ENCODE data around the gene ERI2.
"Not testable (repeated sequence)": the region's sequence is repeated elsewhere in the genome, so short reads cannot be mapped to it uniquely, and the experiment has no call there.

ERI2 gene

GRCh38 chr16:20812510-20812909, 6.2 kb upstream of the ERI2 start:
- DNase-seq, result no peak

- no peak for DNase-seq
These were observed 5.7 kb upstream of the ERI2 start for GRCh38 chr16:20811889-20812439.

- no peak for DNase-seq
These were observed 1.6 kb upstream of the ERI2 start for GRCh38 chr16:20807862-20808261.

GRCh38 chr16:20805684-20806167, 546 bp downstream of the ERI2 start:
- not testable (repeated sequence) for DNase-seq

DNA sequence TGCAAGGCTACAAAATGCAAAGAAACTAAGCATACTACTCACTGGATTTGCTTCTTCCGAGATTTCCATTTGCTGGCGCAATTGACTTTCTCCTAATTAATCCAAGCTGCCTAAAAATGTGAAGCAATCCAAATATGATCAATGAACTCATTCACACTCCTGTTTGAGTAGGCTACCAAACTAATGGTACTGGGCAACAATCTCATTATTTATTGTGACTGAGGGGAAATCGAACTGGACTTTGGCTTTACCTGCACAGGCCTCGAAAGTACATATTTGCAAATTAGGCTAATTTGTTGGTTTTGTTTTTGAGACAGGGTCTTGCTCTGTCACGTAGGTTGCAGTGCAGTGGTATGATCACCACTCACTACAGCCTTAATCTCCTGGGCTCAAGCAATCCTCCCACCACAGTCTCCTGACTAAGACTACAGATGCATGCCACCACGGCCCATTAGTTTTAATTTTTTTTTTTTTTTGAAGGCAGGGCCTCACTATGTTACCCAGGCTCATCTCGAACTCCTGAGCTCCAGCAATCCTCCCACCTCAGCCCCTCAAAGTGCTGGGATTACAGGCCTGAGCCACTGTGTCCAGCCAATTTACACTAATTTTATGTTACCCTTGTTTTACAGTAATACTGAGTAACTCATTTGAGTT, 2.6 kb downstream of the ERI2 start:
- DNase-seq, result no peak

DNA sequence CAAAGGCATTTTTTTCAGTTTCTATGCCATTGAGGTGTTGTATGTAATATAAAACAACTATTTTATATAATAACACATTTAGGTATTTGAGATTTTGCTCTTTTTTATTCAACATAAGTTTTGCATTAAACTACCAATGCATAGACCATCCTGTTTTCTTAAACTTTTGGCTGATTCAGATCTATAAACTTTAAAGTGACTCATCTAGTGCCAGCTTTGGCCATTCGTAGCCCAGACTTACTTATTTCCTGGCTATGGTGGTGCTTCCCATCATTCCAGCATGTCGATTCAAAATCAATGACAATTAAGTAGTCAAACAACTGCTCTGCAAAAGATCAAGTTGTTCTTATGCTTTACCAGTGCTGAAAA, 3.1 kb downstream of the ERI2 start:
- no peak for DNase-seq

- no peak for DNase-seq
These were observed 5.0 kb downstream of the ERI2 start for GRCh38 chr16:20801278-20801677.

DNA sequence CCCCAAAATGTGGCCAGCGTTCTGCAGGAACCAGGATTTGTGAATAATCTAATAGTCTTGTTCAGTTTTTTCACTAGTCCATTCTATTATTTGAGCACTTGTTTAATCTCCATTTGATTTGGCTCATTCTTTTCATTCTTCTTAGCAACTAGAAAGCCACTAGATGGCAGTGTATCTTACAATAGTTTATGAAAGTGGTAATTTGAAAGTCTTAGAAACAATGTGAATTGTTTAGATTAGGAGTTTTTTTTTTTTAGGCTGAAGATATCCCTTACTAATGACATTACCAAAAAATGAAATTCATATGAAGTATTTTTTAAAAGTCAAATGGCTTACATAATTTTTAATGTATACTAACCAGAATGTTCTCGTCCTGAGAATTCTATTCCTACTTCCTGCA, 6.7 kb downstream of the ERI2 start:
- DNase-seq, result no peak

GRCh38 chr16:20798364-20798763, 7.9 kb downstream of the ERI2 start:
- DNase-seq, result no peak

DNA sequence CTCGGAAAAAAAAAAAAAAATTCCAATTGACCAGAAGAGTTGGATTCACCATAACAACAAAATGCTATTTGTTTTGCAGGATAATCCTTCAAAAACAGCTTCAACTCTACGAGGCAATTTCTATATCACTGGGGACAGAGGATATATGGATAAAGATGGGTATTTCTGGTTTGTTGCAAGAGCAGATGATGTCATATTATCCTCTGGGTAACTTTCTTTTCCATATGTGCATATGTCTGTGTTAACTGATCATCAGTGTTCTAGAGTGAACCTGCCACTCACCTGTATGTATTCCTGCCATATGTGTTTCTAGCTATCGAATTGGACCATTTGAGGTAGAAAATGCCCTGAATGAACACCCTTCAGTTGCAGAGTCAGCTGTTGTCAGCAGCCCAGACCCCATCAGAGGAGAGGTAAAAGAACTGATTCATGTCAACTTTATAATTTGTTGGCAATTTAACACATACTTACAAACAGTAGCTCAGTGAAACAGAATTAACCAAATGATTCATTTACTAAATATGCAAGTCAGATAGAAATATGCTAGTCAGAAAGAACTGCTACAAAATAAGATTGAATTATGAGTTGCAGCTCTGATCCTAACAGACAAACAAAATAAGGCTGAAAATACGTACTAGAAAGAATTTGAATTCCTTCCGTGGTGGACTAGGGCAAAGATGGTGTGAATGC, 14.2 kb downstream of the ERI2 start:
- DNase-seq, result no peak

DNA sequence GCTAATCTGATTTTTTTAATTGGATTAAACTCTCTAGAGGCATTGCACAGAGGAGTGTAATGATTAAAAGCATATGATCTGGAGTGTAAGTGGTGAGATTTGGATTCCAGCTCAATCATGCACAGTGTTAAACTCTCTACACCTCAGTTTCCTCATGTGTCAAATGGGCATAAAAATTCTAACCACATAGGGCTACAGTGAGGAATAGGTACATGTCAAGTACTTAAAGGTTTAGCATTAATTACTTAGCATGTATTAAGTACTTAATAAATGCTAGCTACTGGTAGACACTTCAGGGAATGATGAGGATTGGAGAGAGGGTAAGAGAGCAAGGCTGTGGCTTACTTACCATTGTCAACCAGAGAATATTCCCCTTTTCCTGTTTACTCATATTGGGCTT, 17.1 kb downstream of the ERI2 start:
- DNase-seq, result no peak

GRCh38 chr16:20784204-20784603, 22.1 kb downstream of the ERI2 start:
- no peak for DNase-seq

DNA sequence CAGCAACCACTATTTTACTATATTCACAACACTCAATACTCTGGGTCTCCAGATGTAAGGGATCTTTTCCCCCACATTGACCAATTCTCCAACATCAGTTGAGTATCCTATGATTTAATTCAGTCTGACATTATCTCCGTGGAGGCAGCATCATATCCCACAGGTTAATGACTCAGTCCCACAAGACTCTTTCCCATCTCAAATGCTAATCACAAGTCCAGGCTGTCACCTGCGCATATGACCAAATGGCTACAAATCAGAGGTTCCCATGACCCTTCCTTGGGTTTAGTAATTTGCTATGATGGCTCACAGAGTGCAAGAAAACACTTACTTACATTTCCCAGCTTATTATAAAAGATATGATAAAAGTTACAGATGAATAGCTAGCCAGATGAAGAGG, 23.8 kb downstream of the ERI2 start:
- DNase-seq, result no peak

DNA sequence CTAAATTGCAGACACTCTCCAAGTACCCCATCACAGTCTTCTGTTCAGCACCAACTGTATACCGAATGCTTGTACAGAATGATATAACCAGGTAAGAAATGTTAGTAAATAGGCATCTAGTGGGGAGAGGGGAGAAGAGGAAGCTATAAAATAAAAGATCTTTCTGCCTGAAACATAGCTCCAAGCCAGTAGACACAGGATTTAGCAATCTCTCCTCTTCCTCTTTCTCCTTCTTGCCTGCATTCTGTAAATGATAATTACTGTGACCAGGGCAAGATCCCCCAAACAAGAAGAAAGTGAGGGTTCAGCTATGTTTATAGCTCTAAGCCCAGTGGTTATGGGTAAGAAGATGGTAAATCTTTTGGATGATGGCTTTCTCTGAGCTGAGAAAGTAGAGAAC, 24.6 kb downstream of the ERI2 start:
- no peak for DNase-seq

DNA sequence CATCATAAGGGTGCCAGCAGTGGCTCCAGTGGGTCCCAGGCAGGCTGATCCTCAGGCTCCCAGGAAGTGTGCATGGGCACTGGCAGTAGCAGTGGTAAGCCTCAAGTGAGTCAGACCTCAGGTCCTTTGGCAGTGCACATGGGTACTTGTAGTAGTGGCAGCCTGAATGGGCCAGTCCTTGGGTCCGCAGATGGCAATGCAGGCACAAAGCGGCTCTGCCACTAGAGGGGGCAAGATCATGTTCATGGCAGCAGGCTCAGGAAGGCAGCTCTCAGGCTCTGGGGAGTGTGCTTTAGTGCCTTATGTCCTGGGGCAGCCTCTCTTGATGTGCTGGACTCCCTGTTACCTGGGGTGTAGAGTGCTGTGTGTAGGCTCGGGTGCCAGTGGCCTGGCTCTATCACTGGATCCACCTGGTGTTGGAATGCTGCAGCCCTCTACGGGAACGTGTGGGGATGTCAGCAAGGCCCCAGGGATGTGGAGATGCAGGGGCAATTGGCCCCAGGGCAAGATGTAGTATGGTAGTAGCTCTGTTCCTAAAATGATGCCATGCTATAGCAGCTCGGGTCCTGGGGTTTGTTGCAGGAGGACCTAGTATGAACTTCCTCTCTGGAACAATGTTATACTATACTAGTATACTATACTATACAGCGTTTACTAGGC, 31.4 kb downstream of the ERI2 start:
- DNase-seq, result no peak

DNA sequence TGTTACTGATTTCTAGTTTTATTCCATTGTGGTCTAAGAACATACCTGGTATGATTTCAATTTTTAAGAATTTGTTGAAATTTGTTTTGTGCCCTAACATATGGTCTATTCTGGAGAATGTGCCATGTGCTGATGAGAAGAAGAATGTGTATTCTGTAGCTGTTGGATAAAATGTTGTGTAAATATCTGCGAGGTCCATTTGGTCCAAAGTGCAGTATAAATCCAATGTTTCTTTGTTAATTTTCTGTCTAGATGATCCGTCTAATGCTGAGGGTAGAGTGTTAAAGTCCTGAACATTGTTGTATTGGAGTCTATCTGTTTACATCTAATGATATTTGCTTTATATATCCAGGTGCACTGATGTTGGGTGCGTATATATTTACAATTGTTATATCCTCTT, 32.6 kb downstream of the ERI2 start:
- no peak for DNase-seq

DNA sequence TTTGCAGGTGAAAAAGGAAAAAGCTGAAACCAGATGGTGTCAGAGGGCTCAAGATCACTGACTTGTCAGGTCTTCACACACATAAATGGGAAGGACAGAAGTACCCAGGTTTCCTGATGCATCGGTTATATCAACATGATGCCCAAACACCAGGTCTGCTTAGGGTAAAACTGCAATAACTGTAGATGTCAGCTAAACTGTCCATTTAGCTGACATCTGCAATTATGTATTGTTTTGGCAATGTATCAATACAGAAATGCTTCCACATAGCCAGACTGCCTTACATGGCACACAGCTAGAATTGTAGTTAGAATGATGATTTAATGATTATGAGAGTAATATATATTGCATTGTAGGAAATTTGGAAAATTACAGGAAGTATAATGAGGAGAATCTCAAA, 37.5 kb downstream of the ERI2 start:
- DNase-seq, result no peak

DNA sequence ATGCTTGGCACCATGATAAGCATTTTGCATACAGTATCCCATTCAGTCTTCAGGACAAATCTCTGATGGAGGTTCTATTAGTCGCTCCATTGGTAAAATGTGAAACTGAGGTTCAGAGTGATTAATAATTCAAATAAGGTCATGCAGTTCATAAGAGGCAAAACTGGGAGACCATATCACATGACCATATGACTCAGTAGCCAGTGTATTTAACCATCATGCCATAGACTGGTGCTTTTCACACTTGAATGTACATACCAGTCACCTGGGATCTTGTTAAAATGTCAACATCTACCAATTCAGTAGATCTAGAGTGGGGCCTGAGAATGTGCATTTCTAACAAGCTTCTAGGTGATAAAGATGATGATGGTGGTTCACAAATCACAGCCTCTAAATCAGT, 38.2 kb downstream of the ERI2 start:
- no peak for DNase-seq

DNA sequence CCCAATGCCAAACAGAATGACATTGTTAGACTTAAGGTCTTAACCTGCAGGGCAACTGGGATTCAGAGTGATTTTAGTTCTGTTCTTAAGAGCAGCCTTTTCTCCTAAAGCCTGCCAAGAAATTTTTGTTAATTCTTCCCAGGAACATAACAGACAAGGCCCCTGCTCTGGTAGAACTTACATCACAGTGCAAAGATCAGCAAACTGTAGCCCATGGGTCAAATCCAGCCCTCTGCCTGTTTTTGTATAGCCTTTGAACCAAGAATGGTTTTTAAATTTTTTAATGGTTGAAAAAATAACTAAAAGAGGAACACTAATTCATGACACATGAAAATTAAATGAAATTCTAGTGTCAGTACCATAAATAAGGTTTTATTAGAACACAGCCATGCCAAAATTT, 38.7 kb downstream of the ERI2 start:
- no peak for DNase-seq

- no peak for DNase-seq
These were observed 40.0 kb downstream of the ERI2 start for GRCh38 chr16:20766294-20766693.

GRCh38 chr16:20765732-20766131, 40.5 kb downstream of the ERI2 start:
- no peak for DNase-seq

DNA sequence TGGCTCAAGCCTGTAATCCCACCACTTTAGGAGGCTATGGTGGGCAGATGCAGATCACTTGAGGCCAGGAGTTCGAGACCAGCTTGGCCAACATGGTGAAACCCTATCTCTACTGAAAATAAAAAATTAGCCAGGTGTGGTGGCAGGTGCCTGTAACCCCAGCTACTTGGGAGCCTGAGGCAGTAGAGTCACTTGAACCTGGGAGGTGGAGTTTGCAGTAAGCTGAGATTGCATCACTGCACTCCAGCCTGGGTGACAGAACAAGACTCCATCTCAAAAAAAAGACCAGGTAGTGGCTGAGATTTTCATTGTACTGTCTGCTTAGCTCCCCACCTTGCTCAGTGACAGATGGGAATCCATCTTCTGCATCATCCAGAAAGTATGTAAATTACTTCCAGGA, 41.8 kb downstream of the ERI2 start:
- DNase-seq, result not testable (repeated sequence)

GRCh38 chr16:20763461-20764232, 42.6 kb downstream of the ERI2 start, which contains the start of gene ACSM3:
ACSM3 (plus strand) TSS chr16:20764014; CDS start chr16:20770035, 6,021 bp downstream.
- no peak for DNase-seq

Data from NCI-H1105 (cell line).